Inflammatory macrophage treated with lipopolysaccharide for 4 hours (primary cell): Measurements from ENCODE around the gene SNX6.
"Not testable (repeated sequence)": the region's sequence is repeated elsewhere in the genome, so short reads cannot be mapped to it uniquely, and the experiment has no call there.

ENCODE experiments used
- DNase-seq: peaks from one replicate; pipeline ENCODE4 v3.0.0-alpha.2; 2020

SNX6 gene

GRCh38 chr14:34629657-34630529, at the start of gene SNX6:
SNX6 (minus strand) TSS chr14:34630148; CDS start chr14:34630116, 32 bp downstream.
- peak; percentile 82 for DNase-seq

- no peak for DNase-seq
Measured at GRCh38 chr14:34678735-34679134, 48.8 kb upstream of the SNX6 start.

- DNase-seq = no peak
Measured at GRCh38 chr14:34678306-34678705, 48.4 kb upstream of the SNX6 start.

GRCh38 chr14:34676516-34677211, 46.7 kb upstream of the SNX6 start:
- DNase-seq = no peak

GRCh38 chr14:34673702-34674101, 43.8 kb upstream of the SNX6 start:
- no peak for DNase-seq

- peak; percentile 4 for DNase-seq
Measured at GRCh38 chr14:34671716-34672115, 41.8 kb upstream of the SNX6 start.

GRCh38 chr14:34668111-34668510, 38.2 kb upstream of the SNX6 start:
- DNase-seq = peak; percentile 66

- DNase-seq = no peak
Measured at GRCh38 chr14:34667007-34667406, 37.1 kb upstream of the SNX6 start.

GRCh38 chr14:34665785-34666435, 36.0 kb upstream of the SNX6 start:
- DNase-seq = peak; percentile 77

GRCh38 chr14:34662561-34663088, 32.7 kb upstream of the SNX6 start:
- DNase-seq = peak; percentile 27

- DNase-seq = no peak
Measured at GRCh38 chr14:34660796-34661195, 30.8 kb upstream of the SNX6 start.

GRCh38 chr14:34655959-34656358, 26.0 kb upstream of the SNX6 start:
- no peak for DNase-seq

- DNase-seq = not testable (repeated sequence)
Measured at GRCh38 chr14:34653073-34653472, 23.1 kb upstream of the SNX6 start.

GRCh38 chr14:34652348-34652747, 22.4 kb upstream of the SNX6 start:
- DNase-seq = not testable (repeated sequence)

- DNase-seq = peak; percentile 52
Measured at GRCh38 chr14:34650786-34651584, 21.0 kb upstream of the SNX6 start.

GRCh38 chr14:34650006-34650405, 20.1 kb upstream of the SNX6 start:
- not testable (repeated sequence) for DNase-seq

GRCh38 chr14:34649344-34649743, 19.4 kb upstream of the SNX6 start:
- no peak for DNase-seq

GRCh38 chr14:34646570-34647255, 16.8 kb upstream of the SNX6 start:
- DNase-seq = no peak

GRCh38 chr14:34643361-34643760, 13.4 kb upstream of the SNX6 start:
- DNase-seq = peak; percentile 57

- DNase-seq = no peak
Measured at GRCh38 chr14:34642595-34642994, 12.6 kb upstream of the SNX6 start.

- no peak for DNase-seq
Measured at GRCh38 chr14:34640826-34641225, 10.9 kb upstream of the SNX6 start.

- not testable (repeated sequence) for DNase-seq
Measured at GRCh38 chr14:34634360-34634771, 4.4 kb upstream of the SNX6 start.
